Stimulated activated naive CD8-positive, alpha-beta T cell treated with anti-CD3 and anti-CD28 coated beads, Interleukin-15, Interleukin-2, amounts not matched to agents 100 U/mL and 50 U/mL, for 24 hours (primary cell): ENCODE data around the gene EDEM1.

Experiments
- ATAC-seq: fragments of 150-1000 bp; cut with Tn5 transposase; one replicate; pipeline ENCODE4 v1.10.0; 2021
- DNase-seq: peaks from one replicate; pipeline ENCODE4 v3.0.0; 2021

The EDEM1 gene

GRCh38 chr3:5198986-5199731 lies 11.7 kb downstream of the EDEM1 start:
- ATAC-seq = no peak
- no peak for DNase-seq

- ATAC-seq (no peak), DNase-seq (no peak)
Measured at GRCh38 chr3:5201536-5201935, 14.0 kb downstream of the EDEM1 start.

- DNase-seq (no peak), ATAC-seq (no peak)
Measured at GRCh38 chr3:5202222-5202621, 14.7 kb downstream of the EDEM1 start.

- ATAC-seq = peak; percentile 93
- DNase-seq = peak; percentile 48
Measured at GRCh38 chr3:5205165-5205941, 17.8 kb downstream of the EDEM1 start.

DNA sequence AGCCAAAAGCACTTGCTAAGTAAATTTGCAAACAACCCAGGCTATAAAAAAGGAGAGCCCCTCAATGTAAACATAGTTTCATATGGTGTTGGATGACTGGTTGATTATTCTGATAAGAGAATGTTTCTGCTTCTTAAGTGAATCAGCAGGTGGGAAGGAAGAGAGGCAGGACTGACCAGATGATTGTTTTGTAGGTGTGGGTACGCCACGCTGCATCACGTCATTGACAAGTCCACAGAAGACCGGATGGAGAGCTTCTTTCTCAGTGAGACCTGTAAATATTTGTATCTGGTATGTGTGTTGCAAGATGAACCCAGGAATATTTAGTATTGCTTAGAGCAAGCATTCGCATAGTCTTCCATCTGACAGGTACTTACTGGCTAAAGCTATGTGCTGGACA lies 23.4 kb downstream of the EDEM1 start:
- ATAC-seq (no peak), DNase-seq (no peak)

- ATAC-seq (peak; percentile 20), DNase-seq (no peak)
Measured at GRCh38 chr3:5212628-5213573, 25.4 kb downstream of the EDEM1 start.

GRCh38 chr3:5213574-5213966 lies 26.1 kb downstream of the EDEM1 start:
- DNase-seq = no peak
- no peak for ATAC-seq

DNA sequence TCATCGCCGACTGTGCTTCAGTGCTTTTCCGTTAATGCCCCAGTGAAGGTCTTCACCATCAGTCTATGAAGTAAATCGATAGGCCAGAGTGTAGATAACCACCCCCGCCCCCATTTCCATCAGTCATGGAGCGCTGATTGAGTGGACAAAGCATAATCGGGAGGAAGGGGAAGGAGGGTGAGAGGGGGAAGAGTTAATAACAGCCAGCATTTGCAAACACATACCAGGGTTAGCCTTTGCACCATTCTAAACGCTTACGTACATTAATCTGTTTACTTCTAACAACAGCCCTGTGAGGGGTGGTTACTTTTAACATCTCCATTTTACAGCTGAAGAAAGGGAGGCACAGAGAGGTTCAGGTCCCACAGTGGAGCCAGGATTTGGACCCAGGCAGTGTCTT lies 26.8 kb downstream of the EDEM1 start:
- no peak for ATAC-seq
- no peak for DNase-seq

GRCh38 chr3:5217824-5218595 lies 30.5 kb downstream of the EDEM1 start:
- no peak for DNase-seq
- ATAC-seq = no peak

GRCh38 chr3:5218815-5219214 lies 31.3 kb downstream of the EDEM1 start:
- ATAC-seq = no peak

DNA sequence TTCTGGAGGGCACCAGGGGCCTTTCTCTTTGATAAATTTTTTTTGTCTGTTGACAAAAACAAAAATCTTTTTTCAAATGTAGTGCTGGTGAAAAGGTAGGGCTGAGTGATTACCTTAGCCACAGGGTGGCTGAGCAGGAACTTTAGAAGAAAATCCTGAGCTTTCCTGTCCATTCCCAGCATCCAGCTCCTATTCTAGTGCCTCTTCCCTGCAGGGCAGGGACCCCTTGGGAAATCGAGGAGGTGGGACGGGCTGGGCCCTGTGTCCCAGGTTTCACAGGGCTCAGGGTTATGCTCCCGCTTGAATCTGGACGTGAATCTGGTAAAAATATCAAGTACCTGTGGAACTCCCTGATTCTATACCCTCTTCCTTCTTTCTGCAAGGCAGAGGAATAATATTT lies 31.7 kb downstream of the EDEM1 start:
- ATAC-seq (no peak), DNase-seq (no peak)

More at GRCh38 chr3:5218815-5219214, 31.3 kb downstream of the EDEM1 start:
- DNase-seq = no peak

DNA sequence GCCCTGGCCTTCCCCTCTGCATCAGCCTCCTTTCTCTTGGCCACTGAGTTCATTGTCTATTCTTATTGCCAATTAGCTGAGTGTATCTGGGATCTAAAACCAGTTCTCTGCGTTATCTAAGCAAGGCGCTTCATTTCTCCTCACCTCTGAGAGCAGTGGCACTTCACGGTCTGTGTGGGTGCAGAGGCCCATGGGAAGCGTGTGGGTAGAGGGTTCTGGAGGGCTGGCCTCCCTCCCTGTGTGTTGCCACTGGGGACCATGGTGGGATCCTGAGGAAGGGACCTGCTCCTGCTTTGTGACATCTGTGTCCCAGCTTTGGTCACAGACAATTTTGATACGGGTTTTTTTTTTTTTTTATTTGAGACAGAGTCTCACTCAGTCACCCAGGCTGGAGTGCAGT lies 32.7 kb downstream of the EDEM1 start:
- peak; percentile 44 for ATAC-seq
- DNase-seq = no peak

DNA sequence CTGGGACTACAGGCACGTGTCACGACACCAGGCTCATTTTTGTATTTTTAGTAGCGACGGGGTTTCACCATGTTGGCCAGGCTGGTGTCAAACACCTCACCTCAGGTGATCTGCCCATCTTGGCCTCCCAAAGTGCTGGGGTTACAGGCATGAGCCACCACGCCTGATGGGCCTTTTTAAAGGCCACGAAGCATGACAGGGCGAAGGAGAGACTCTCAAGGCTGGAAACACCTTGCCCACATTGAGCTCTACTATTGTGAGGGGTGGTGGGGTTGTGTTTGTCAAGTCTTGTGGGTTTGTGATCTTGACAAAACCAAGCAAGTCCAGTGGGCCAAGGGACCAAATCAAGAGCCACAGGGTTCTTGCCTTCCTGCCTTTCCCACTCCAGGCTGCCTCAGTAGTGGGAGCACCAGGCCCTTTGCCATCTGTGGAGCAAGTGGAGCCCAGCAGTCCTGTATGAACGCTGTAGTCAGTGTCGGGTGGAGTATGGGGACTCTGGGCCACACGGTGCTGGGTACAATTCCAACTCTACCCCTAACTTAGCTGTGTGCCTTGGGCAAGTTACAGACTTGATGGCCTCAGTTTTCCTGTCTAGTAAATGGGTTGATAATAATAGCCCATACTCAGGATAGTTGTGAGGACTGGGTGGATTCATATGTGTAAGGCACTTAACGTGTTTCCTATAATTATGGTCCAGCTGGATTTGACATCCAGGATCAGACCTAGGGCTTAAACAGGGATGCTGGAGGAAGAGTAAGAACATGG lies 33.3 kb downstream of the EDEM1 start:
- ATAC-seq (peak; percentile 59), DNase-seq (no peak)

DNA sequence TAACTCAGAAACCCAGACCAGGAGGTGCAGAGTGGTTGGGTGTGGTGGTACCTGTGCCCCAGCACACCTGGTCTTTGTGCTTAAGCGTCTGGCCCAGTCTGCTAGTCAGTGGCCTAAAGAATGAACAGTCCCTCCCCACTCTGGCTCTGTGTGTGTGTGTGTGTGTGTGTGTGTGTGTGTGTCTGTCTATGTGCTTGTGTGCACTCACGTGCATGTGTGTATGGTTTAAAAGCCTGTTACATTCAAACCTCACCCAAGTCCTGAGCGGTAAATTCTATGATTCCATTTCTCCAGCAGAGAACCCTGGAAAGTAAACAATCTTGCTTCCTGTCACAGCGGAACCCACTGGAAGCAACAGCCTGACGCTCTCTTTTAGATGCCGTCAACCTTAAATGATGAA lies 34.2 kb downstream of the EDEM1 start:
- DNase-seq = no peak
- no peak for ATAC-seq

GRCh38 chr3:5222283-5223005 lies 34.9 kb downstream of the EDEM1 start:
- ATAC-seq (no peak), DNase-seq (no peak)

- DNase-seq (no peak), ATAC-seq (no peak)
Measured at GRCh38 chr3:5226783-5227182, 39.3 kb downstream of the EDEM1 start.

- ATAC-seq (no peak), DNase-seq (no peak)
Measured at GRCh38 chr3:5227812-5228211, 40.3 kb downstream of the EDEM1 start.

- ATAC-seq (no peak), DNase-seq (no peak)
Measured at GRCh38 chr3:5229414-5229813, 41.9 kb downstream of the EDEM1 start.

DNA sequence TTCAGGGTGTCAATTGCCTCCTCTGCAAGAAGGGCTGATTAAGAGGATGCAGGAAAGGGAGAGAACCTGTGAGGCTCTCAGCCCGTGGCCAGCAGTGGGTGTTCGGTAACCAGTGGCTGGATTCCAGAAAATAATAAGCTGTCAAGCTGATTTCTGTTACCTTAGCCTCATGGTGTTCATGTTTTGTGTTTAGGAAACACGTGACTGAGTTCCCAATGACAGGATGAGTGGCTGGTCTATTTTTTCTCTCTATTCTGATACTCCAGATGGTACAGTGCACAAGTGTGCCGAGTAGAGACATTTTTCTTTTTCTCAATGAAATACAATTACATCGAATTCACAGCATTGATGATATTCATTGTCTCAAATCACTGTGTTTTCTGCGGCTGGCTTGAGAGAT lies 43.6 kb downstream of the EDEM1 start:
- DNase-seq (no peak), ATAC-seq (no peak)

- no peak for DNase-seq
- ATAC-seq = no peak
Measured at GRCh38 chr3:5231487-5231886, 44.0 kb downstream of the EDEM1 start.
